Measurements from ENCODE around the gene SEL1L2.
"Not testable (repeated sequence)": the region's sequence is repeated elsewhere in the genome, so short reads cannot be mapped to it uniquely, and the experiment has no call there.

Gene SEL1L2

DNA sequence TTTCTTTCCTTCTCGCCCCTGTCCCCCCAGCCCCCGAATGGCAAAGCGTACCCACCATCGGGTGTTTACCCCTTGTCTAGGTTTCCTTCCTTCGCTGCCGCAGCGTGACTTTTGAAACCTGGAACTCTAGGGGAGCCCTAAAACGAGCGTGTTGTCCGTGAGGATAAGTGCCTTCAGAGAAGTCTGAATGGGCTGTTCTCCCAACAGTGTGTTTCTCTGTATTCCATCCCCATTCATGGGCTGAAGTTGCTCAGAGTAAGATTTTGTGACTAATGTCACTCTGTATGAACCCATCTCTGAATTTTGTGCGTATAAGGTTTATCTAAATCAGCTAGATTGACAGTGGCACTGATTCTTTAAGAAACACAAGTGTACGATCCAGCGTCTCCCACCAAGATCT, 5.9 kb upstream of the SEL1L2 start:
- H3K4me3 ChIP-seq (IDR thresholded peaks at IDR 0.05; ENCODE audit: insufficient read depth, low read depth, low read length), result no peak overlapping the region
- no peaks in the 10 kb centered on the region for H3K36me3 ChIP-seq (ENCODE audit: insufficient read depth)
- H3K4me1 ChIP-seq (ENCODE audit: low read depth, poor library complexity, severe bottlenecking), result no peaks in the 10 kb centered on the region
- H2AFZ ChIP-seq (ENCODE audit: low read depth), result no peak overlapping the region
- no peaks in the 10 kb centered on the region for H4K20me1 ChIP-seq (ENCODE audit: insufficient read depth)
- no peaks in the 10 kb centered on the region for H3K79me2 ChIP-seq (ENCODE audit: insufficient read depth, low read depth)
- H3K4me2 ChIP-seq, result no peak overlapping the region
- TF ChIP-seq, protein P1, sequence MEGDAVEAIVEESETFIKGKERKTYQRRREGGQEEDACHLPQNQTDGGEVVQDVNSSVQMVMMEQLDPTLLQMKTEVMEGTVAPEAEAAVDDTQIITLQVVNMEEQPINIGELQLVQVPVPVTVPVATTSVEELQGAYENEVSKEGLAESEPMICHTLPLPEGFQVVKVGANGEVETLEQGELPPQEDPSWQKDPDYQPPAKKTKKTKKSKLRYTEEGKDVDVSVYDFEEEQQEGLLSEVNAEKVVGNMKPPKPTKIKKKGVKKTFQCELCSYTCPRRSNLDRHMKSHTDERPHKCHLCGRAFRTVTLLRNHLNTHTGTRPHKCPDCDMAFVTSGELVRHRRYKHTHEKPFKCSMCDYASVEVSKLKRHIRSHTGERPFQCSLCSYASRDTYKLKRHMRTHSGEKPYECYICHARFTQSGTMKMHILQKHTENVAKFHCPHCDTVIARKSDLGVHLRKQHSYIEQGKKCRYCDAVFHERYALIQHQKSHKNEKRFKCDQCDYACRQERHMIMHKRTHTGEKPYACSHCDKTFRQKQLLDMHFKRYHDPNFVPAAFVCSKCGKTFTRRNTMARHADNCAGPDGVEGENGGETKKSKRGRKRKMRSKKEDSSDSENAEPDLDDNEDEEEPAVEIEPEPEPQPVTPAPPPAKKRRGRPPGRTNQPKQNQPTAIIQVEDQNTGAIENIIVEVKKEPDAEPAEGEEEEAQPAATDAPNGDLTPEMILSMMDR (conservative IDR thresholded peaks at IDR 0.05; ENCODE audit: low read depth, low read length), result no peak
- no peak overlapping the region for H3K9ac ChIP-seq
- no peak overlapping the region for H3K27ac ChIP-seq
- no peaks in the 10 kb centered on the region for H3K27me3 ChIP-seq (ENCODE audit: insufficient read depth, low read depth)

DNA sequence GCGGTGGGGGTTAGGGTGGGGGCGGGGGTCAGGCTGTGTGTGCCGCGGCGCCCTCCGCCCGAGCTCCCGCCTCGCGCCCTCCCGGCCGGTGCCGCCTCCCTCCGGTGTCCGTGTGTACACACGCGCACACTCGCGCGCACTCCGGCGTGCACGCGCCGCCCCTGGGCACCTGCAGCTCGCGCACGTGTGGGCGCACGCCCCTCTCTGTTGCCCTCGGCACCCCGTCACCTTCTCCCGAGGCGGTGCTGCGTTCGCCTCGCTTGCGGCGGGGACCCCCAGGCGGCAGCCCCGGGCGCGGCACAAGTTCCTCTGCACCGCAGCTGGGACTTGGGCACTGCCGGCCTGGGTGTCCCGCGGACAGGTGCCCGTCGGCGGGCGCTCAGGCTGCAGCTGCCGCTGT, 5.4 kb upstream of the SEL1L2 start:
- Histone ChIP-seq H3K27ac (no peak overlapping the region), H3K4me2 (no peak overlapping the region), H3K27me3 (ENCODE audit: insufficient read depth, low read depth) (no peaks in the 10 kb centered on the region), H3K9ac (no peak overlapping the region), H2AFZ (ENCODE audit: low read depth) (no peak overlapping the region), H3K4me1 (ENCODE audit: low read depth, poor library complexity, severe bottlenecking) (no peaks in the 10 kb centered on the region), H4K20me1 (ENCODE audit: insufficient read depth) (no peaks in the 10 kb centered on the region), H3K36me3 (ENCODE audit: insufficient read depth) (no peaks in the 10 kb centered on the region), H3K79me2 (ENCODE audit: insufficient read depth, low read depth) (no peaks in the 10 kb centered on the region), H3K4me3 (IDR thresholded peaks at IDR 0.05; ENCODE audit: insufficient read depth, low read depth, low read length) (no peak overlapping the region)
- TF ChIP-seq, protein P1 (conservative IDR thresholded peaks at IDR 0.05; ENCODE audit: low read depth, low read length), result no peak

DNA sequence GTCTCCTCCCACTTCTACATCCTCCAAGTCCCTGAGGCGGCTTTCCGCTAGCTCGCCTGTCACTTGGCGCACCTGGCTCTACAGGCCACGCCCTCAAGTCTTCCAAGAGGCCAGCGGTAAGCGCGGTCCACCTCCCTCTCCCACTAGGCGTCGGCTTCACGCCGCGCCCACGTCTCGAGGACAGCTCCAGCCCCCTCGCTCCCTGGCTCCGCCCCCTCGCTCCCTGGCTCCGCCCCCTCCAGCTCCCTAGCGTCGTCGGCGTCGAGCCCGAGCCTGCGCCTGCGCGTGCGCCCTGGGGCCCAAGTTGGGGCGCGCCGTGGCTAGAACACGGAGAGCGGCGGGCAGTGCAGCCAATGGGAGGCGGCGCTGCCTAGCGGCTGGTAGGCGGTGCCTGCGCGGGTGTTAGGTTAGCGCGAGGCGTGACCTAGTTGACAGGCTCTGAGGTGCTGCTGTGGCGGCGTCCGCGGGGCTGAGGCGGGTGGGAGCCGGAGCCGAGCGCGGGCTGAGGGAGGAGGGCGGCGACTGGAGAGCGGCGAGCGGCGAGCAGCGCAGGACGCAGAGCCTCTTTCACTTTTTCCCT, 4.8 kb upstream of the SEL1L2 start, which contains the start of gene MACROD2:
MACROD2 (plus strand) TSS at position 431 of the 580 bp plus-strand sequence.
- Histone ChIP-seq H3K4me2 (no peak within 1 kb of the TSS), H3K27me3 (ENCODE audit: insufficient read depth, low read depth) (no peaks in the 10 kb centered on the region), H2AFZ (ENCODE audit: low read depth) (no peak within 1 kb of the TSS), H3K36me3 (ENCODE audit: insufficient read depth) (no peaks in the 10 kb centered on the region), H4K20me1 (ENCODE audit: insufficient read depth) (no peaks in the 10 kb centered on the region), H3K79me2 (ENCODE audit: insufficient read depth, low read depth) (no peaks in the 10 kb centered on the region), H3K4me1 (ENCODE audit: low read depth, poor library complexity, severe bottlenecking) (no peaks in the 10 kb centered on the region), H3K4me3 (IDR thresholded peaks at IDR 0.05; ENCODE audit: insufficient read depth, low read depth, low read length) (no peak within 1 kb of the TSS), H3K27ac (no peak within 1 kb of the TSS), H3K9ac (no peak within 1 kb of the TSS)
- TF ChIP-seq, protein P1 (conservative IDR thresholded peaks at IDR 0.05; ENCODE audit: low read depth, low read length), result no peak

DNA sequence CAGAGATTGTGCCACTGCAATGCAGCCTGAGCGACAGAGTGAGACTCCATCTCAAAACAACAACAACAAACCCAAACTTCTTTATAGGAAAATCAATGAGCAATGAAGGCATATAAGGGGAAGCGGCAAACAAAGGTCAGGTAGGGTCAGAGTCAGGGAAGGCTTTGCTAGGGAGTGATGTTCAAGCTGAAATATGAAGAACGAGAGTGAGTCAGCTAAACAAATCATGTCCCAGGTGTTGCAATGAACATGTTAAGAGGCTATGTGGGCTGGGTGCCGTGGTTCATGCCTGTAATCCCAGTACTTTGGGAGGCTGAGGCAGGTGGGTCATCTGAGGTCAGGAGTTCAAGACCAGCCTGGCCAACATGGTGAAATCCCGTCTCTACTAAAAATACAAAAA, 1.5 kb upstream of the SEL1L2 start:
- H3K36me3 ChIP-seq (ENCODE audit: insufficient read depth); H2AFZ ChIP-seq (ENCODE audit: low read depth); H3K27ac ChIP-seq; H4K20me1 ChIP-seq (ENCODE audit: insufficient read depth); H3K4me3 ChIP-seq (IDR thresholded peaks at IDR 0.05; ENCODE audit: insufficient read depth, low read depth, low read length); H3K79me2 ChIP-seq (ENCODE audit: insufficient read depth, low read depth); H3K27me3 ChIP-seq (ENCODE audit: insufficient read depth, low read depth); H3K4me2 ChIP-seq; H3K4me1 ChIP-seq (ENCODE audit: low read depth, poor library complexity, severe bottlenecking); H3K9ac ChIP-seq: not testable (repeated sequence)

DNA sequence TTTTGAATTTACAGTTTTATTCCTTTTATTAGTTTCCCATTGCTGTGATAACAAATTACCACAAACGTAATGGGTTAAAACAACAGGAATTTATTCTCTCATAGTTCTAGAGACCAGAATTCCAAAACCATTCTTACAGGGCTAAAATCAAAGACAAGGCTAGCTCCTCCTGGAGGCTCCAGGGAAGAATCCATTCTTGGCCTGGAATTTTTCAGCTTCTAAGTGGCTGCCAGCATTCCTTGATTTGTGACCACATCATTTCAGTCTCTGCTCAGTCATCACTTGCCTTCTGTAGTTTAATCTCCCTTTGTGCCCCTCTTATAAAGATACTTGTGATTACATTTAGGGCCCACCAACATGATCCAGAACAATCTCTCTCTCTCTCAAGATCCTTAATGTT, 897 bp upstream of the SEL1L2 start:
- no peaks in the 10 kb centered on the region for H3K36me3 ChIP-seq (ENCODE audit: insufficient read depth)
- no peak overlapping the region for H3K9ac ChIP-seq
- H3K4me2 ChIP-seq, result no peak overlapping the region
- no peaks in the 10 kb centered on the region for H3K4me1 ChIP-seq (ENCODE audit: low read depth, poor library complexity, severe bottlenecking)
- TF ChIP-seq, protein P1 (conservative IDR thresholded peaks at IDR 0.05; ENCODE audit: low read depth, low read length), result no peak
- no peak overlapping the region for H3K4me3 ChIP-seq (IDR thresholded peaks at IDR 0.05; ENCODE audit: insufficient read depth, low read depth, low read length)
- no peaks in the 10 kb centered on the region for H3K27me3 ChIP-seq (ENCODE audit: insufficient read depth, low read depth)
- no peaks in the 10 kb centered on the region for H4K20me1 ChIP-seq (ENCODE audit: insufficient read depth)
- no peak overlapping the region for H3K27ac ChIP-seq
- no peak overlapping the region for H2AFZ ChIP-seq (ENCODE audit: low read depth)
- H3K79me2 ChIP-seq (ENCODE audit: insufficient read depth, low read depth), result no peaks in the 10 kb centered on the region
